Tibial nerve (tissue), 4 donors: Measurements from ENCODE around the gene TCEANC. TPM values are rescaled to one million over a fixed set of nuclear protein-coding genes. Genes with fewer than 3 reads are reported as not detected.
A peak's percentile ranks its signal among the peaks of the same experiment; 100 is the strongest.

Source experiments
- DNase-seq, 2 donors: peaks; one replicate each; pipeline ENCODE4 v3.0.0-alpha.2; 2019; ENCODE audit warnings: low spot score in 2 of 2
- H3K27ac ChIP-seq, 4 donors: fragments of 200-600 bp; sonication (generic) in 3 of 4; one replicate each; pipeline ENCODE4 v1.5.1; 2017 to 2019; ENCODE audit warnings: mild to moderate bottlenecking in 1 of 4
- H3K27me3 ChIP-seq, 2 donors: fragments of 200-600 bp; sonication (generic) in 1 of 2; one replicate each; pipeline versions ENCODE4 v1.5.1 to v1.6.0; 2017 to 2019
- H3K36me3 ChIP-seq, 3 donors: fragments of 200-600 bp; sonication (generic); one replicate each; pipeline ENCODE4 v1.5.1; 2018 to 2019
- H3K4me1 ChIP-seq, 4 donors: fragments of 200-600 bp; sonication (generic) in 3 of 4; one replicate each; pipeline ENCODE4 v1.5.1; 2017 to 2019
- H3K4me3 ChIP-seq, 4 donors: fragments of 200-600 bp; sonication (generic) in 3 of 4; one replicate each; pipeline ENCODE4 v1.5.1; 2017 to 2019; ENCODE audit warnings: mild to moderate bottlenecking in 1 of 4, moderate library complexity in 1 of 4
- H3K9me3 ChIP-seq, 4 donors: fragments of 200-600 bp; sonication (generic) in 3 of 4; one replicate each; pipeline ENCODE4 v1.5.1; 2017 to 2019
- EP300 ChIP-seq, 2 donors: sonication (generic); formaldehyde crosslinking; IDR thresholded peaks; one replicate each; pipeline ENCODE4 v1.6.1; 2017; ENCODE audit warnings: antibody characterized with exemption in 2 of 2, mild to moderate bottlenecking in 1 of 2
- POLR2A ChIP-seq, 2 donors: fragments of 450-650 bp; IDR thresholded peaks; one replicate each; pipeline ENCODE4 v1.6.1; 2017; ENCODE audit warnings: antibody characterized with exemption in 2 of 2, mild to moderate bottlenecking in 2 of 2, moderate library complexity in 2 of 2
- WGBS, 2 donors: methylation state at CpG; one replicate each; pipeline ENCODE4 v1.1.5; 2018; 5-methylcytosine and 5-hydroxymethylcytosine counted together
- total RNA-seq, 4 donors: library from RNA; depleted of rRNA; stranded (reverse); fragments of >200 nt; gene quantifications; one replicate each; pipeline ENCODE4 v1.1.0, GENCODE V29; 2016
- TF ChIP-seq, protein P1 (sequence below), 5 experiments: fragments of 200-600 bp in 3 of 5; fragments of 450-650 bp in 2 of 5; sonication (generic) in 3 of 5; IDR thresholded peaks; one replicate each; pipeline ENCODE4 v1.5.1; 2016 to 2019; ENCODE audit warnings: antibody characterized with exemption in 5 of 5, mild to moderate bottlenecking in 3 of 5, moderate library complexity in 2 of 5

Gene TCEANC
- total RNA-seq, 4 donors from 2014 or later, result 2.9 to 6.1 (median 5.0) TPM

DNA sequence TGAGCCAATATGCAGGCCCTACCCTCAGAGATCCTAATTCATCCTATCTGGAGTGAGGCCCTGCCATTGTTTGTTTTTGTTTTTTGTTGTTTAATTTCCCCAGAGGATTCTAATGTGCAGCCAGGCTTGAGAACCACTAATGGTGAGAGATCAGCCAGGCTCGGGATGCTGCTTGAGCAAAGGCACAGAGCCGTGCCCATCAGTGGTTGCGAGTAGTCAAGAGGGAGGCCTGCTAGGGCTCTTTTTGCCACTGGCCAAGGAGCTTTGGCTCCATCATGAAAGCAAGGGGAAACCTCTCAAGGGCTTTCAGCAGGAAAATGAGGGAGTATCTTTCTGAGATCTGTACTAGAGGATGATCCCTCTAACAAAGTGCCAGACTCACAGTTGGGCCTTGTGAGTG, 2.7 kb downstream of the TCEANC start:
- no peak overlapping the region for H3K4me3 ChIP-seq
- no peaks in the 10 kb centered on the region for H3K9me3 ChIP-seq
- no peak for DNase-seq
- H3K4me1 ChIP-seq, result peaks cover 0 to 15% (median 7%) of the 10 kb centered on the region in 4 donors
- H3K27ac ChIP-seq, result no peak overlapping the region
- no peaks in the 10 kb centered on the region for H3K27me3 ChIP-seq
- no peaks in the 10 kb centered on the region for H3K36me3 ChIP-seq
- no peak for TF ChIP-seq EP300 (IDR thresholded peaks at IDR 0.05)
- TF ChIP-seq, protein P1, sequence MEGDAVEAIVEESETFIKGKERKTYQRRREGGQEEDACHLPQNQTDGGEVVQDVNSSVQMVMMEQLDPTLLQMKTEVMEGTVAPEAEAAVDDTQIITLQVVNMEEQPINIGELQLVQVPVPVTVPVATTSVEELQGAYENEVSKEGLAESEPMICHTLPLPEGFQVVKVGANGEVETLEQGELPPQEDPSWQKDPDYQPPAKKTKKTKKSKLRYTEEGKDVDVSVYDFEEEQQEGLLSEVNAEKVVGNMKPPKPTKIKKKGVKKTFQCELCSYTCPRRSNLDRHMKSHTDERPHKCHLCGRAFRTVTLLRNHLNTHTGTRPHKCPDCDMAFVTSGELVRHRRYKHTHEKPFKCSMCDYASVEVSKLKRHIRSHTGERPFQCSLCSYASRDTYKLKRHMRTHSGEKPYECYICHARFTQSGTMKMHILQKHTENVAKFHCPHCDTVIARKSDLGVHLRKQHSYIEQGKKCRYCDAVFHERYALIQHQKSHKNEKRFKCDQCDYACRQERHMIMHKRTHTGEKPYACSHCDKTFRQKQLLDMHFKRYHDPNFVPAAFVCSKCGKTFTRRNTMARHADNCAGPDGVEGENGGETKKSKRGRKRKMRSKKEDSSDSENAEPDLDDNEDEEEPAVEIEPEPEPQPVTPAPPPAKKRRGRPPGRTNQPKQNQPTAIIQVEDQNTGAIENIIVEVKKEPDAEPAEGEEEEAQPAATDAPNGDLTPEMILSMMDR (IDR thresholded peaks at IDR 0.05), result no peak
- no peak for TF ChIP-seq POLR2A (IDR thresholded peaks at IDR 0.05)
- 80 to 88% methylated on average over 3 of the region's 3 CpGs for WGBS, 2 donors

DNA sequence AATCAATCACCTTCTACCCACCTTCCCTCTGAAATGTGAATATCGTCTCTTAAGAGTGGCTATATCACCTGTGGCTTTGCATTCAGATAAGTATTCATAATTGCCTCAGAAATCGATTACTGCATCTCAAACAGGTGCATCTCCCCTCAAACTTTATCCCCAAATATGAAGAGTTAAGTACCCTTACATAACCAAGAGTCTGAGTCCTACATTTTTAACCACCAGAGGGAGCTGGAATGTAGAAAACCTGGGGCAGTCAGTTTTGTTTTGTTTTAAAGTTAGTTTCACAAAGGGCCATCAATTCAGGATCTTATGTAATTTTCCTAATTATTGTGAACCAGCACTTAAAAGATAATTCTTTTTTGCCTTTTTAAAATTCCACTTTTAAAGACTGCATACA, 5.7 kb downstream of the TCEANC start:
- H3K4me3 ChIP-seq, result no peak overlapping the region
- no peaks in the 10 kb centered on the region for H3K9me3 ChIP-seq
- peaks cover 0 to 13% (median 3%) of the 10 kb centered on the region in 4 donors for H3K4me1 ChIP-seq
- H3K36me3 ChIP-seq, result no peaks in the 10 kb centered on the region
- H3K27me3 ChIP-seq, result no peaks in the 10 kb centered on the region
- H3K27ac ChIP-seq, result peak overlapping the region; percentile 14 to 58 (median 32)
- DNase-seq, result peak in 1 of 2 donors; percentile 49
- 11 to 17% methylated on average over 2 of the region's 2 CpGs for WGBS, 2 donors
- TF ChIP-seq POLR2A (IDR thresholded peaks at IDR 0.05) (no peak), EP300 (IDR thresholded peaks at IDR 0.05) (peak in 1 of 2 donors; percentile 15)
- TF ChIP-seq, protein P1 (IDR thresholded peaks at IDR 0.05), result peak; percentile 45 to 85 (median 69)

DNA sequence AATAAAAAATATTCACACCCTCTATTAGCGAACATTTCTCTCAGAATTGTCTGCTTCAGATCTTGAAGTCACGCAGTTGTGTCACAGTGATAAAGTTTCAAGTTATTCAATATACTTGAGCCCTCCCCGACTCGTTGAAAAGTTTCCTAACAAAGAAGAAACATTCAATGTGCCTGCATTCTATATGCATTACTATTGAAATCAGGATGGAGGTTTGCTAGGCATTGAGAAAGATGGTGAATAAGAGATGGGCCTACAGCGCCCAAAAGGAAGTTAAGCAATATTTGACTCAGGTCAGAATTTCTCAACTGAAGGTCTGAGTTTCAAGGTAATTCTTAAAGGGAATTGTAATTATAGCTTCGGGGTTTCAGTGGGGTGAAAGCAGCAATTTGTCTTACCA, 6.1 kb downstream of the TCEANC start:
- Histone ChIP-seq H3K4me1 (peaks cover 0 to 9% (median 2%) of the 10 kb centered on the region in 4 donors), H3K27ac (peak overlapping the region; percentile 14 to 58 (median 32)), H3K27me3 (no peaks in the 10 kb centered on the region), H3K4me3 (no peak overlapping the region), H3K36me3 (no peaks in the 10 kb centered on the region), H3K9me3 (no peaks in the 10 kb centered on the region)
- no peak for TF ChIP-seq EP300 (IDR thresholded peaks at IDR 0.05)
- no peak for DNase-seq
- 18 to 40% methylated on average over 6 of the region's 6 CpGs for WGBS, 2 donors

DNA sequence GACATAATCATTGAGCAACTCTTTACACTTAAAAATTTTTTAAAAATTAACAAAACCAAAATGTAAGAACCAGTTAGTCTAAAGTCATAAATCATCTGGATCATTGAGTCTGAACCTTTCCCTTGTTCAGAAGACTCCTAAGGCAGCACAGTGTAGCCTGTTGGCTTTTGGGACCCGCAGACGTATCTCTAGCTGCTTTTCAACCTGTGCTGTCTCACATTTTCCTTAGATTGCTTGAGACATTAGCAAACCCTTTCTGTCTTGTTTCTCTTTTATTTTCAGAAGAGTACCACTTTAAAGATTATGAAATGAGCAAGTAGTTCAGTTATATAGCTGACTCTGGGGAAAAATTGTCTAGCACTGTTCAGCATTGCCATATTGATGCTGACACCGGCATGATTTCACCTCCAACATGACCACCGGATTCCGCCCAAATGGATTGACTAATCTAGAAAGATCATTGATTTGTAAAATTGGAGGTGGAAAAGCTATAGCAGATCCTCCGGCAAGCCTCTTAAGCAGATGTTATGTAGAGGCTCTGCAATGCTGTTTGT, 8.9 kb downstream of the TCEANC start:
- Histone ChIP-seq H3K4me3 (peak overlapping the region in 2 of 4 donors; percentile 9 to 27), H3K27me3 (no peaks in the 10 kb centered on the region), H3K9me3 (no peaks in the 10 kb centered on the region), H3K36me3 (no peaks in the 10 kb centered on the region), H3K27ac (peak overlapping the region in 2 of 4 donors; percentile 13 to 61), H3K4me1 (peaks cover 0 to 7% (median 0%) of the 10 kb centered on the region in 4 donors)
- 74 to 87% methylated on average over 6 of the region's 6 CpGs for WGBS, 2 donors
- TF ChIP-seq EP300 (IDR thresholded peaks at IDR 0.05) (no peak), POLR2A (IDR thresholded peaks at IDR 0.05) (no peak)
- TF ChIP-seq, protein P1 (IDR thresholded peaks at IDR 0.05), result no peak
- DNase-seq, result no peak

DNA sequence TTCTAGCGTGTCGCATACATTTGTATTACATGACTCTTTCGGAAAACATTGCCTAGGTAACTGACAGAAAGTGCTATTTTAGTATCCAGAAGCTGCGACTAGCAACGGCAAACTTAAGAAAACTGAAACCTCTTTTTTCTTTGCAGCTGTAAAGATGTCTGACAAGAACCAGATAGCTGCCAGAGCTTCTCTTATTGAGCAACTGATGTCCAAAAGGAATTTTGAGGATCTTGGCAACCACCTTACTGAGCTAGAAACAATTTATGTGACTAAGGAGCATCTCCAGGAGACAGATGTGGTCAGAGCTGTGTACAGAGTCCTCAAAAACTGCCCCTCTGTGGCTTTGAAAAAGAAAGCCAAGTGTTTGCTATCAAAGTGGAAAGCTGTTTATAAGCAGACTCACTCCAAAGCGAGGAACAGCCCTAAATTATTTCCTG, 9.4 kb downstream of the TCEANC start:
- TF ChIP-seq EP300 (IDR thresholded peaks at IDR 0.05) (peak in 1 of 2 donors; percentile 49), POLR2A (IDR thresholded peaks at IDR 0.05) (no peak)
- TF ChIP-seq, protein P1 (IDR thresholded peaks at IDR 0.05), result no peak
- no peaks in the 10 kb centered on the region for H3K9me3 ChIP-seq
- peak in 1 of 2 donors; percentile 11 for DNase-seq
- H3K4me1 ChIP-seq, result peaks cover 0 to 13% (median 3%) of the 10 kb centered on the region in 4 donors
- H3K4me3 ChIP-seq, result peak overlapping the region in 2 of 4 donors; percentile 9 to 27
- H3K27me3 ChIP-seq, result no peaks in the 10 kb centered on the region
- 54 to 73% methylated on average over 6 of the region's 6 CpGs for WGBS, 2 donors
- no peaks in the 10 kb centered on the region for H3K36me3 ChIP-seq
- H3K27ac ChIP-seq, result peak overlapping the region in 2 of 4 donors; percentile 13 to 61
